K562 (cell line): ENCODE results near the gene ASXL2. TPM values are rescaled to one million over a fixed set of nuclear protein-coding genes. Genes with fewer than 3 reads are reported as not detected.
A peak's percentile ranks its signal among the peaks of the same experiment; 100 is the strongest.

Experiments used
- ATAC-seq: fragments of 200-7000 bp; cut with Tn5 transposase; 3 replicates; pipeline ENCODE4 v1.9.1; 2020; ENCODE audit warnings: moderate library complexity
- BruUV-seq: library from RNA; stranded (reverse); fragments of 400-500 nt; replicated peaks from 2 replicates; lab custom pipeline; 2021; lab: Mats Ljungman, UMichigan
- CTCF ChIA-PET: fragments of 300-600 bp; formaldehyde crosslinking; extraction: SDS; loops from one replicate; lab custom pipeline; 2021; ENCODE audit warnings: low intra/inter-chr PET ratio; lab: Yijun Ruan, JAX
- POLR2A ChIA-PET: fragments of 300-600, 350-650 bp; sonication (Branson Sonifier 250); formaldehyde crosslinking; extraction: SDS; loops from one replicate; lab custom pipeline; 2021; ENCODE audit warnings: antibody characterized with exemption, inconsistent platforms; lab: Yijun Ruan, JAX
- DNase-seq, 4 experiments: peaks; one replicate each; pipeline versions ENCODE4 v3.0.0 to v3.0.0-alpha.2; 2011 to 2018; ENCODE audit warnings: low spot score in 3 of 4, mixed read lengths in 3 of 4; ENCODE audit errors: extremely low read depth in 1 of 4
- FAIRE-seq: peaks from 2 replicates; lab custom pipeline; 2011; peaks lifted over from hg19 to GRCh38; lab: Jason Lieb, UNC
- H2AFZ ChIP-seq: 2 replicates; pipeline ENCODE4 v1.6.0; 2011; ENCODE audit warnings: low read depth, low read length, control low read depth, inconsistent platforms
- H3K27ac ChIP-seq: fragments of 200-600 bp; 3 replicates; pipeline ENCODE4 v1.8.0; 2011; ENCODE audit warnings: low read depth, mild to moderate bottlenecking, control low read depth, inconsistent platforms, low read length, moderate library complexity, mixed read lengths; ENCODE audit errors: extremely low read depth
- H3K27me3 ChIP-seq, 2 experiments: fragments of 300-600 bp in 1 of 2; 2 replicates in 1 of 2; 3 replicates in 1 of 2; pipeline versions ENCODE4 v1.6.0 to v1.8.0; 2011; ENCODE audit warnings: inconsistent platforms in 2 of 2, low read length in 2 of 2, mild to moderate bottlenecking in 1 of 2, mixed read lengths in 1 of 2, moderate library complexity in 1 of 2; ENCODE audit not compliant: control insufficient read depth in 2 of 2, insufficient read depth in 2 of 2
- H3K36me3 ChIP-seq: fragments of 300-600 bp; 3 replicates; pipeline ENCODE4 v1.8.0; 2011; ENCODE audit warnings: mild to moderate bottlenecking, low read length, inconsistent platforms; ENCODE audit not compliant: control insufficient read depth, insufficient read depth
- H3K4me1 ChIP-seq, 2 experiments: fragments of 200-600 bp in 1 of 2; replicated peaks in 1 of 2; 2 replicates in 1 of 2; 3 replicates in 1 of 2; pipeline versions ENCODE4 v1.5.1 to v1.8.0; 2011; ENCODE audit warnings: inconsistent platforms in 2 of 2, low read length in 2 of 2, mild to moderate bottlenecking in 1 of 2, mixed read lengths in 1 of 2, moderate library complexity in 1 of 2; ENCODE audit not compliant: control insufficient read depth in 2 of 2, insufficient read depth in 2 of 2
- H3K4me2 ChIP-seq: 2 replicates; pipeline ENCODE4 v1.6.1; 2011; ENCODE audit warnings: low read length, control low read depth, inconsistent platforms, mixed read lengths; ENCODE audit not compliant: insufficient read depth
- H3K4me3 ChIP-seq: fragments of 200-600 bp; sonication (generic), shearing (Covaris generic); 2 replicates; pipeline ENCODE4 v1.5.1; 2016; ENCODE audit warnings: control low read depth, inconsistent platforms
- H3K79me2 ChIP-seq: fragments of 200-600 bp; 3 replicates; pipeline ENCODE4 v1.8.0; 2011; ENCODE audit warnings: low read length, inconsistent platforms; ENCODE audit not compliant: control insufficient read depth, insufficient read depth
- H3K9ac ChIP-seq, 2 experiments: 2 replicates each; pipeline versions ENCODE4 v1.6.0 to v1.6.1; 2011; ENCODE audit warnings: low read depth in 2 of 2, low read length in 2 of 2, control low read depth in 1 of 2, inconsistent platforms in 1 of 2, mild to moderate bottlenecking in 1 of 2, mixed read lengths in 1 of 2; ENCODE audit not compliant: insufficient read depth in 1 of 2
- H3K9me1 ChIP-seq: one replicate; pipeline ENCODE4 v1.6.0; 2011; ENCODE audit warnings: inconsistent platforms, mild to moderate bottlenecking, low read length, moderate library complexity; ENCODE audit not compliant: control insufficient read depth, insufficient read depth
- H3K9me3 ChIP-seq: replicated peaks from 2 replicates; pipeline ENCODE4 v1.5.1; 2011; ENCODE audit warnings: low read depth, low read length, inconsistent platforms; ENCODE audit not compliant: control insufficient read depth, insufficient read depth
- H4K20me1 ChIP-seq: replicated peaks from 2 replicates; pipeline ENCODE4 v1.6.1; 2011; ENCODE audit warnings: low read length, inconsistent platforms, mixed read lengths; ENCODE audit not compliant: control insufficient read depth, insufficient read depth
- GTF3C2 ChIP-seq: IDR thresholded peaks from 3 replicates; pipeline ENCODE4 v1.6.1; 2011; ENCODE audit warnings: borderline replicate concordance, mild to moderate bottlenecking, moderate library complexity; ENCODE audit not compliant: insufficient read length; ENCODE audit errors: extremely low read depth
- IRF9 ChIP-seq: fragments of 450-650 bp; IDR thresholded peaks from 2 replicates; pipeline ENCODE4 v1.6.1; 2016; ENCODE audit warnings: missing biosample characterization, missing genetic modification characterization
- MEIS2 ChIP-seq: fragments of 450-650 bp; IDR thresholded peaks from 2 replicates; pipeline ENCODE4 v1.6.1; 2014; ENCODE audit warnings: mild to moderate bottlenecking; ENCODE audit not compliant: partially characterized antibody
- TCF15 ChIP-seq: fragments of 250-450 bp; sonication (Bioruptor Pico); IDR thresholded peaks from 2 replicates; pipeline ENCODE4 v1.8.0; 2022; ENCODE audit warnings: moderate library complexity, mild to moderate bottlenecking, inconsistent platforms
- ZFP36 ChIP-seq: fragments of 150-350 bp; IDR thresholded peaks from 2 replicates; pipeline ENCODE4 v1.6.1; 2018; ENCODE audit warnings: low read length, low read depth; ENCODE audit not compliant: partially characterized antibody
- WGBS: fragments of 100-300 bp; shearing (Covaris generic); methylation state at CpG from one replicate; pipeline ENCODE4 v1.1.6; 2016; ENCODE audit warnings: low coverage, mixed read lengths; ENCODE audit not compliant: insufficient coverage; ENCODE audit errors: missing lambda C conversion rate; 5-methylcytosine and 5-hydroxymethylcytosine counted together
- in situ Hi-C: fragments of 300-500 bp; cut with MboI; formaldehyde crosslinking; loops from 4 replicates; pipeline ENCODE4 v1.15.0; 2018; ENCODE audit warnings: inconsistent platforms, mixed read lengths
- intact Hi-C: fragments of 100-400 bp; cut with micrococcal nuclease; formaldehyde crosslinking; loops from 2 replicates; pipeline ENCODE4 v1.14.2; 2022
- polyA plus RNA-seq, 8 experiments: library from polyadenylated mRNA; depleted of rRNA in 4 of 8; stranded (reverse) in 5 of 8; unstranded in 3 of 8; fragments of >200 nt; fragmentation: Nextera tagmentation in 2 of 8; fragmentation: Illumina TruSeq in 1 of 8; extraction: Ambion mirVana in 2 of 8; extraction: Trizol in 1 of 8; gene quantifications; 2 replicates each; pipeline versions ENCODE4 v1.2.1 to v1.2.3, GENCODE V29; 2011 to 2014; ENCODE audit warnings: inconsistent platforms in 1 of 8, missing spikeins in 1 of 8
- total RNA-seq, 7 experiments: library from RNA; depleted of rRNA in 6 of 7; stranded (reverse); fragments of >200 nt in 6 of 7; fragmentation: Illumina TruSeq in 2 of 7; extraction: Trizol in 2 of 7; gene quantifications; 2 replicates each; pipeline versions ENCODE4 v1.2.1 to v1.2.3, GENCODE V29; 2011 to 2021; ENCODE audit warnings: low replicate concordance in 1 of 7
- TF ChIP-seq, protein P1 (sequence below): sonication (generic); formaldehyde crosslinking; IDR thresholded peaks from 2 replicates; pipeline ENCODE4 v1.8.1; 2022; ENCODE audit warnings: missing genetic modification reagents
- TF ChIP-seq, protein P2 (sequence below): fragments of 450-650 bp; IDR thresholded peaks from 2 replicates; pipeline ENCODE4 v1.6.1; 2016
- TF ChIP-seq, protein P3 (sequence below): IDR thresholded peaks from 2 replicates; pipeline ENCODE4 v1.6.1; 2012; ENCODE audit warnings: low read depth, low read length, improper control_type of control experiment, borderline replicate concordance

The ASXL2 gene
- total and polyA plus RNA-seq, 9 of the 15 experiments (the other 6 are each of a cell fraction or from before 2014, with no cell fraction given), result 2.2 to 25.9 (median 9.0) TPM

- in situ Hi-C loops (no loop called here), intact Hi-C loops (no loop called here)
- Histone ChIP-seq H3K4me2 (no peak overlapping the region), H3K9ac (no peak overlapping the region), H3K9me3 (no peaks in the 10 kb centered on the region), H3K36me3 (no peaks in the 10 kb centered on the region), H2AFZ (peak overlapping the region; percentile 18; the same call in 1 of the 2 replicates), H3K9me1 (no peaks in the 10 kb centered on the region), H3K79me2 (no peaks in the 10 kb centered on the region), H3K4me1 (no peaks in the 10 kb centered on the region; a peak in 1 of 5 replicates), H3K27ac (no peak overlapping the region), H4K20me1 (no peaks in the 10 kb centered on the region), H3K4me3 (no peak overlapping the region), H3K27me3 (peaks cover 0 to 6% of the 10 kb centered on the region in 2 experiments; a peak in 1 of 5 replicates)
- ATAC-seq, result peak; percentile 57; the same call in 2 of the 3 replicates
- DNase-seq, result no peak
- WGBS, result 9% methylated on average over 10 of the region's 10 CpGs
- BruUV-seq, result no TSS peak
- ChIA-PET POLR2A (no interaction called here), CTCF (no interaction called here)
- no peak for FAIRE-seq
- TF ChIP-seq, protein P1, sequence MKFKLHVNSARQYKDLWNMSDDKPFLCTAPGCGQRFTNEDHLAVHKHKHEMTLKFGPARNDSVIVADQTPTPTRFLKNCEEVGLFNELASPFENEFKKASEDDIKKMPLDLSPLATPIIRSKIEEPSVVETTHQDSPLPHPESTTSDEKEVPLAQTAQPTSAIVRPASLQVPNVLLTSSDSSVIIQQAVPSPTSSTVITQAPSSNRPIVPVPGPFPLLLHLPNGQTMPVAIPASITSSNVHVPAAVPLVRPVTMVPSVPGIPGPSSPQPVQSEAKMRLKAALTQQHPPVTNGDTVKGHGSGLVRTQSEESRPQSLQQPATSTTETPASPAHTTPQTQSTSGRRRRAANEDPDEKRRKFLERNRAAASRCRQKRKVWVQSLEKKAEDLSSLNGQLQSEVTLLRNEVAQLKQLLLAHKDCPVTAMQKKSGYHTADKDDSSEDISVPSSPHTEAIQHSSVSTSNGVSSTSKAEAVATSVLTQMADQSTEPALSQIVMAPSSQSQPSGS, result no peak
- TF ChIP-seq, protein P2, sequence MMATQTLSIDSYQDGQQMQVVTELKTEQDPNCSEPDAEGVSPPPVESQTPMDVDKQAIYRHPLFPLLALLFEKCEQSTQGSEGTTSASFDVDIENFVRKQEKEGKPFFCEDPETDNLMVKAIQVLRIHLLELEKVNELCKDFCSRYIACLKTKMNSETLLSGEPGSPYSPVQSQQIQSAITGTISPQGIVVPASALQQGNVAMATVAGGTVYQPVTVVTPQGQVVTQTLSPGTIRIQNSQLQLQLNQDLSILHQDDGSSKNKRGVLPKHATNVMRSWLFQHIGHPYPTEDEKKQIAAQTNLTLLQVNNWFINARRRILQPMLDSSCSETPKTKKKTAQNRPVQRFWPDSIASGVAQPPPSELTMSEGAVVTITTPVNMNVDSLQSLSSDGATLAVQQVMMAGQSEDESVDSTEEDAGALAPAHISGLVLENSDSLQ, result 0 out of 2 replicates have a peak, but pooled peaks have one; percentile 14
- TF ChIP-seq MEIS2 (peak; percentile 23), ZFP36 (no peak), GTF3C2 (no peak), TCF15 (CRISPR knock-in tag) (no peak), IRF9 (tag) (no peak)
- TF ChIP-seq, protein P3, sequence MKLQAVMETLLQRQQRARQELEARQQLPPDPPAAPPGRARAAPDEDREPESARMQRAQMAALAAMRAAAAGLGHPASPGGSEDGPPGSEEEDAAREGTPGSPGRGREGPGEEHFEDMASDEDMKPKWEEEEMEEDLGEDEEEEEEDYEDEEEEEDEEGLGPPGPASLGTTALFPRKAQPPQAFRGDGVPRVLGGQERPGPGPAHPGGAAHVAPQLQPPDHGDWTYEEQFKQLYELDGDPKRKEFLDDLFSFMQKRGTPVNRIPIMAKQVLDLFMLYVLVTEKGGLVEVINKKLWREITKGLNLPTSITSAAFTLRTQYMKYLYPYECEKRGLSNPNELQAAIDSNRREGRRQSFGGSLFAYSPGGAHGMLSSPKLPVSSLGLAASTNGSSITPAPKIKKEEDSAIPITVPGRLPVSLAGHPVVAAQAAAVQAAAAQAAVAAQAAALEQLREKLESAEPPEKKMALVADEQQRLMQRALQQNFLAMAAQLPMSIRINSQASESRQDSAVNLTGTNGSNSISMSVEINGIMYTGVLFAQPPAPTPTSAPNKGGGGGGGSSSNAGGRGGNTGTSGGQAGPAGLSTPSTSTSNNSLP, result no peak
Measured at GRCh38 chr2:25912851-25913695, 34.8 kb upstream of the ASXL2 start.
